IPS-11a (cell line): Measurements from ENCODE around the gene PTPN5.
"Not testable (repeated sequence)": the region's sequence is repeated elsewhere in the genome, so short reads cannot be mapped to it uniquely, and the experiment has no call there.

Experiments used
- H3K4me3 ChIP-seq: one replicate; pipeline ENCODE4 v1.5.1; 2013; ENCODE audit warnings: low read depth, low read length, control low read depth

PTPN5 gene

DNA sequence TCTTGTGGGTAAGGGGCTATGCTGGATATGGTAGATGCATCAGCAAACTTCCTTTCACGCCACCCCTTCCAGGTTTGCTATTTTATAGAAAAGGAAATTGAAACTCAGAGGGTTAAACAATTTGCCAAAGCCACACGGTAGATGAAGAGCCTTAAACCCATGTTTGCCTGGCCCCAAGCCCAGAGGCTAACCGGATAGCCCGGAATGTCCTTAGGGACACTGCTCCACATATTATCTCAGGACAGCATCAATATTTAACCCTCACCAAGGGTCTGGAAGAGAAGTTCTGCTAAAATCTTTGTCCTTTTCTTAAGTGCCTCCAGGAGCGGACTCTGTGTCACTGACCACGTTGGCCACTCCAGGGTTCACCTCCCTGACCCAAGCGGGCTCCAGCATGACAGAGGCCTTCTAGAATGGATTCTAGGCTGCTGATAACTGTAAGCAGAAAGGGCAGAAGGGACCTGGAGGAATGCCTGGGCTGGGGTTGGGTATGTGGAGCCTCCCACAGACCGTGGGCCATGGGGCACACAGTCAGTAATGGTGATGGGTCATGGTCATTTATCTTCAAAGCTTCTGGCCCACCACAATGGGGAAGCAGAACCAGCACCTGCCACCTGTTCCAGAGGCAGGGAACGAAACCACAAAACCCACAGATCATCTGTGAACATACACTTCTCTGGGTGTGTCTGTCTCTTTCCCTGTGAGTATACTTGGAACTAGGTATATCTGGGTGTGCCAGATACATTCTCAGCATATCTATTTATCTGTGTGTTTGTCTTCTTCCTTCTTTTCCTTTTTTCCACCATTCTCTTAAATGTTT, 98.4 kb downstream of the PTPN5 start:
- no peak overlapping the region for H3K4me3 ChIP-seq

- not testable (repeated sequence) for H3K4me3 ChIP-seq
These were observed 100.0 kb downstream of the PTPN5 start for GRCh38 chr11:18691467-18692140.

- no peak overlapping the region for H3K4me3 ChIP-seq
These were observed 107.3 kb downstream of the PTPN5 start for GRCh38 chr11:18684267-18684666.

GRCh38 chr11:18682466-18682865, 109.1 kb downstream of the PTPN5 start:
- no peak overlapping the region for H3K4me3 ChIP-seq

GRCh38 chr11:18681949-18682348, 109.6 kb downstream of the PTPN5 start:
- H3K4me3 ChIP-seq, result not testable (repeated sequence)
